Measurements from ENCODE around the gene LGALS1. TPM values are rescaled to one million over a fixed set of nuclear protein-coding genes. Genes with fewer than 3 reads are reported as not detected.
A peak's percentile ranks its signal among the peaks of the same experiment; 100 is the strongest.

LGALS1 gene
- total RNA-seq, 3 donors from 2014 or later = 621 to 2,412 (median 641) TPM

DNA sequence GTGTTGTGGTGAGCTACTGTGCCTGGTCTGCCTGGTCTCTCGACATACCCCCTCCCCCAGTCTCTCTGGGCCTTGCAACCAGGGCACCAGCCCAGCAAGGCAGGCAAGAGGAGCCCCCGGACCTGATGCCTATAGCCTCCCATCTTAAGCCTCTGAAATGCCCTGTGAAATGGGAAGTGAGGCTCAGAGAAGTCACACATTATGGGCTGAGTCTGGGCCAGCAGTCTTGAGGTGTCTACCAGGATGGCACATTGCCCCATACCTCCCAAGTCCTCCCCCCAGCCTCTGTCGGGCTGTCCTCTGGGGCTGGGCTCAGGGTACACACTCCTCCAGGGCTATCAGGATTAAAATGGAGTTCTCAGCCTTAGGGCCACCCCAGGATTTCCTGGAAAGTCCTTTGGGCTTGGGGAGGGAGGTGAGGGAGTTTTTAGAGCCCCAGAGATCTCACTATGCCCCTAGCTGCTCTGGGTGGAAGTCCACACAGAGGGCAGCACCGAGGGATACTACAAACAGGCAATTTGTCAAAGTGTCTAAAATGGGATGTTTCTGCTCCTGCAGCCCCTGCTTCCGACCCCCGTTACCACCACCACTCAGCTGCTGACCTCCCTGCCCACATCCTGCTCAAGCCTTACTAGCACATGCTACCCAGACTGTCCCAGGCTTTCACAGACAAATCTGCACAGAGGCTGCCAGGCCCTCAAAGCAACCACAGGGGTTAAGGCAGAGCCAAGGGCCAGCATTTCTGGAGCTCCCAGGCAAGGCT lies 39.1 kb upstream of the LGALS1 start:
- no peak for DNase-seq (ENCODE audit: low spot score in 2 of 2)
- Histone ChIP-seq H3K4me1 (peaks cover 19 to 28% of the 10 kb centered on the region in 2 donors), H3K27ac (peak overlapping the region; percentile 29 to 91), H3K4me3 (no peak overlapping the region), H3K36me3 (no peaks in the 10 kb centered on the region), H3K27me3 (no peaks in the 10 kb centered on the region), H3K9me3 (no peaks in the 10 kb centered on the region)
- TF ChIP-seq POLR2AphosphoS5 (IDR thresholded peaks at IDR 0.05) (no peak), POLR2A (IDR thresholded peaks at IDR 0.05) (no peak)
- TF ChIP-seq, protein P1, sequence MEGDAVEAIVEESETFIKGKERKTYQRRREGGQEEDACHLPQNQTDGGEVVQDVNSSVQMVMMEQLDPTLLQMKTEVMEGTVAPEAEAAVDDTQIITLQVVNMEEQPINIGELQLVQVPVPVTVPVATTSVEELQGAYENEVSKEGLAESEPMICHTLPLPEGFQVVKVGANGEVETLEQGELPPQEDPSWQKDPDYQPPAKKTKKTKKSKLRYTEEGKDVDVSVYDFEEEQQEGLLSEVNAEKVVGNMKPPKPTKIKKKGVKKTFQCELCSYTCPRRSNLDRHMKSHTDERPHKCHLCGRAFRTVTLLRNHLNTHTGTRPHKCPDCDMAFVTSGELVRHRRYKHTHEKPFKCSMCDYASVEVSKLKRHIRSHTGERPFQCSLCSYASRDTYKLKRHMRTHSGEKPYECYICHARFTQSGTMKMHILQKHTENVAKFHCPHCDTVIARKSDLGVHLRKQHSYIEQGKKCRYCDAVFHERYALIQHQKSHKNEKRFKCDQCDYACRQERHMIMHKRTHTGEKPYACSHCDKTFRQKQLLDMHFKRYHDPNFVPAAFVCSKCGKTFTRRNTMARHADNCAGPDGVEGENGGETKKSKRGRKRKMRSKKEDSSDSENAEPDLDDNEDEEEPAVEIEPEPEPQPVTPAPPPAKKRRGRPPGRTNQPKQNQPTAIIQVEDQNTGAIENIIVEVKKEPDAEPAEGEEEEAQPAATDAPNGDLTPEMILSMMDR (IDR thresholded peaks at IDR 0.05) = no peak
- intact Hi-C loops (cut with DNase I; ENCODE audit: low total_unique reads) = no loop called here

DNA sequence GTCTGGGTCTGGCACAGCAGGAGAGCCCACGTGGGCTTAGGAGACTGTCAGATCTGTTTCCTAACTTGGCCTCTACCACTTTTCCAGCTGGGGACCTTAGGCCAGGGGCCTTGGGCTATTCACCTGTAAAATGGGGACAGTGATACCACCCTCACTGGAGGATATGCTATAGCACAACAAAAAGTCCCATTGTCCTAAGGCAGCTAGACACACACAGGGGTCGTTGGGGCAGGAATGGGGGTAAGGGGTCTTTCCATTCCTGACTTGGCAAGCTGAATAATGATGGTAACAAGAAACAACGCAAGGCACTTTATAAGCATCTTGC lies 38.5 kb upstream of the LGALS1 start:
- intact Hi-C loops (cut with DNase I; ENCODE audit: low total_unique reads) = no loop called here
- no peak overlapping the region for H3K4me3 ChIP-seq
- peaks cover 19 to 28% of the 10 kb centered on the region in 2 donors for H3K4me1 ChIP-seq
- TF ChIP-seq POLR2A (IDR thresholded peaks at IDR 0.05) = no peak
- TF ChIP-seq, protein P1 (IDR thresholded peaks at IDR 0.05) = no peak
- H3K36me3 ChIP-seq = no peaks in the 10 kb centered on the region
- no peaks in the 10 kb centered on the region for H3K27me3 ChIP-seq
- no peak for DNase-seq (ENCODE audit: low spot score in 2 of 2)
- H3K27ac ChIP-seq = peak overlapping the region; percentile 29 to 91
- no peaks in the 10 kb centered on the region for H3K9me3 ChIP-seq

DNA sequence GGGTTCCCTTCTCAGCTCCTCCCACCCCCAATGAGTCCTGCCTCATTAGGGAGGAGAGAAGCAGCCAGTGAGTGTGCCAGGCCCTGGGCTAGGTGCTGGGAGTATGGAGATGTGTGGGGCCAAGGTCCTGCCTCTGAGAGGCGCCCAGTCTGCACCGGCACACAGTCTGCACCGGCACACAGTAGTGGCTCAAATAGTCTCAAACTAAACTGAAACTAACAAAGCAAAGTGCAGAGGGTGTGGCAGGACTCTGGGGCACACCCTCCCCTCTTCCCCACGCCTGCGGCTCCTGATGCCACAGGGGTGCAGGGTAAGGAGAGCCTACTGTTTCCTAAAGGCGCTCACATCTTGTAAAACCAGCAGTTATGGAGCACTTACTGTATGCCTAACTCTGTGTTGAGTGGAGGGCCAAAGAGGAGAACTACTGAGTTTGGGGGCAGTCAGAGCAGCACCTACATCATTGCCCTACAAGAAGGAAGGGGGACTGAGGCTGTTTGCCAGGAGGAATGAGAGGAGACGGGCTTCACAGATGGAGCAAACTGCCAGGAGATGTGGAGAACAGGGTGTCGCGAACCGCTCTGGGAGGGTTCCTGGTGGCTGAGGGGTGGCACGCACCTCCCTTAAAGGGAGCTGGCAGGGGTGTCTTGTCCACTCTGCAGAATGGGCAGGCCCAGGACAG lies 36.9 kb upstream of the LGALS1 start:
- H3K9me3 ChIP-seq = no peaks in the 10 kb centered on the region
- peak overlapping the region; percentile 75 to 91 for H3K27ac ChIP-seq
- no peaks in the 10 kb centered on the region for H3K27me3 ChIP-seq
- H3K36me3 ChIP-seq = no peaks in the 10 kb centered on the region
- TF ChIP-seq POLR2A (IDR thresholded peaks at IDR 0.05) (no peak), POLR2AphosphoS5 (IDR thresholded peaks at IDR 0.05) (no peak)
- TF ChIP-seq, protein P1 (IDR thresholded peaks at IDR 0.05) = no peak
- intact Hi-C loops (cut with DNase I; ENCODE audit: low total_unique reads) = no loop called here
- peaks cover 19 to 24% of the 10 kb centered on the region in 2 donors for H3K4me1 ChIP-seq
- H3K4me3 ChIP-seq = peak overlapping the region; percentile 52 to 97 (median 79)
- no peak for DNase-seq (ENCODE audit: low spot score in 2 of 2)

DNA sequence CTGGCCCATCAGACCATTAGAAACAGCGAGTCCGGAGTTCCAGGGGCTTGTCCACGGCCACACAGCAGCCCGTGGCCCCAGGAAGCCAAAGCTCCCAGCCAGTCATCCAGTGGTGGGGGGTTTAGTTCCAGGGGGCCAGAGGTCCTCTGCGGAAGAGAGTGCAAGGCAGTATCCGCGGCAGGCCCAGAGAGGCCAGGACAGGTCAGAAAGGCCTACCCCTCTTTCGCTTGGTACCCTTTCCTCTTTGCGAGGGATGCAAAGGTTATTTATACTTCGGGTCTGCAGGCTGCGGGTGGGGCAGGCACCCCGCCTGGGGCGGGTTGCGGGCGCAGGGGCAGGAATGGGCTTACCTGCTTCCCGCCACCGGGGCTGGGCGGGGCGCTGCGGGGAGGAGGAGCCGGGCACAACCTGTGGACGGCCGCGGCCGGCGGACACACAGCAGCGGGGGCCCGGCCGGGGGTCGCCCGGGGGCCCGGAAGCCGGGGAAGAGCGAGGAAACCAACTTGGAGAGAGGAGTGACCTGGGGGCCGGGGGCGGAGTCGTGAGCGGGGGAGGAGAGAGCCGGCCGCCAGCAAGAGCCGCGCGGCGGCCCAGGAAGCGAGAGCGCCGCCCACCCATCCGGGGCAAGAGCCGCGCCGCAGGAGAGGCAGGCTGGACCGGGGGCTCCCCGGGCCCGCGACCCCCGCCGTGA lies 36.2 kb upstream of the LGALS1 start, which contains the start of gene SH3BP1:
Gene SH3BP1, plus strand, starts transcription at position 600 of the 691 bp plus-strand sequence. CDS start 119 bp downstream, outside the sequence.
- peak within 1 kb of the TSS; percentile 52 to 97 (median 79) for H3K4me3 ChIP-seq
- no peaks in the 10 kb centered on the region for H3K9me3 ChIP-seq
- TF ChIP-seq, protein P1 (IDR thresholded peaks at IDR 0.05) = no peak
- no peak for TF ChIP-seq POLR2AphosphoS5 (IDR thresholded peaks at IDR 0.05)
- no peak for TF ChIP-seq POLR2A (IDR thresholded peaks at IDR 0.05)
- H3K27ac ChIP-seq = peak within 1 kb of the TSS; percentile 75 to 91
- no peaks in the 10 kb centered on the region for H3K36me3 ChIP-seq
- intact Hi-C loops (cut with DNase I; ENCODE audit: low total_unique reads) = no loop called here
- H3K27me3 ChIP-seq = no peaks in the 10 kb centered on the region
- no peak for DNase-seq (ENCODE audit: low spot score in 2 of 2)
- H3K4me1 ChIP-seq = peaks cover 19 to 20% of the 10 kb centered on the region in 2 donors

All from breast epithelium (tissue), 4 donors.